Neural progenitor cell (in vitro differentiated cells): Measurements from ENCODE around the gene HOMER2. TPM values are rescaled to one million over a fixed set of nuclear protein-coding genes. Genes with fewer than 3 reads are reported as not detected.
"Not testable (repeated sequence)": the region's sequence is repeated elsewhere in the genome, so short reads cannot be mapped to it uniquely, and the experiment has no call there.

ENCODE experiments used
- DNase-seq: peaks from one replicate; pipeline ENCODE4 v3.0.0-alpha.2; 2016; ENCODE audit warnings: low spot score
- H2AFZ ChIP-seq: fragments of 200-600 bp; sonication (generic); replicated peaks from 2 replicates; pipeline ENCODE4 v1.6.1; 2016; ENCODE audit warnings: antibody characterized with exemption
- H3F3A ChIP-seq: fragments of 200-600 bp; sonication (generic); 2 replicates; pipeline ENCODE4 v1.6.1; 2016; ENCODE audit warnings: antibody characterized with exemption, low read depth
- H3K27ac ChIP-seq: fragments of 200-600 bp; sonication (generic); 2 replicates; pipeline ENCODE4 v1.5.1; 2016; ENCODE audit warnings: mild to moderate bottlenecking
- H3K27me3 ChIP-seq: fragments of 200-600 bp; sonication (generic); 2 replicates; pipeline ENCODE4 v1.6.1; 2016; ENCODE audit warnings: mild to moderate bottlenecking, moderate library complexity
- H3K36me3 ChIP-seq: fragments of 200-600 bp; sonication (generic); 2 replicates; pipeline ENCODE4 v1.5.1; 2016
- H3K4me1 ChIP-seq: fragments of 200-600 bp; sonication (generic); 2 replicates; pipeline ENCODE4 v1.6.1; 2016; ENCODE audit warnings: mixed run types
- H3K4me2 ChIP-seq: fragments of 200-600 bp; sonication (generic); 2 replicates; pipeline ENCODE4 v1.6.1; 2016
- H3K4me3 ChIP-seq: fragments of 200-600 bp; sonication (generic); 2 replicates; pipeline ENCODE4 v1.5.1; 2016
- H3K79me2 ChIP-seq: fragments of 200-600 bp; sonication (generic); 2 replicates; pipeline ENCODE4 v1.6.1; 2016; ENCODE audit warnings: low read depth
- H3K9ac ChIP-seq: fragments of 200-600 bp; sonication (generic); 2 replicates; pipeline ENCODE4 v1.6.1; 2016
- H3K9me3 ChIP-seq: fragments of 200-600 bp; sonication (generic); 2 replicates; pipeline ENCODE4 v1.5.1; 2016; ENCODE audit warnings: low read depth
- H4K20me1 ChIP-seq: fragments of 200-600 bp; sonication (generic); 2 replicates; pipeline ENCODE4 v1.6.1; 2016; ENCODE audit warnings: low read depth
- H3K27ac Mint-ChIP-seq: 3 replicates; pipeline ENCODE4 v1.8.0; 2021; ENCODE audit warnings: mixed read lengths
- H3K27me3 Mint-ChIP-seq: 2 replicates; pipeline ENCODE4 v1.8.0; 2022; ENCODE audit warnings: low read depth, mild to moderate bottlenecking, inconsistent platforms, moderate library complexity, mixed read lengths; ENCODE audit not compliant: insufficient read depth
- H3K36me3 Mint-ChIP-seq: 3 replicates; pipeline ENCODE4 v1.8.0; 2021; ENCODE audit warnings: mixed read lengths
- H3K4me1 Mint-ChIP-seq: 3 replicates; pipeline ENCODE4 v1.8.0; 2021; ENCODE audit warnings: mixed read lengths
- H3K4me3 Mint-ChIP-seq: 3 replicates; pipeline ENCODE4 v1.8.0; 2021; ENCODE audit warnings: mild to moderate bottlenecking, moderate library complexity, mixed read lengths
- H3K9me3 Mint-ChIP-seq: 3 replicates; pipeline ENCODE4 v1.8.0; 2020; ENCODE audit warnings: mixed read lengths
- CTCF ChIP-seq: fragments of 200-600 bp; sonication (generic); IDR thresholded peaks from 2 replicates; pipeline ENCODE4 v1.5.1; 2017; ENCODE audit warnings: antibody characterized with exemption, mild to moderate bottlenecking
- EZH2 ChIP-seq: fragments of 200-600 bp; sonication (generic); IDR thresholded peaks from 2 replicates; pipeline ENCODE4 v1.6.1; 2017; ENCODE audit warnings: antibody characterized with exemption, mild to moderate bottlenecking, moderate library complexity
- EZH2phosphoT487 ChIP-seq: fragments of 200-600 bp; sonication (generic); IDR thresholded peaks from 2 replicates; pipeline ENCODE4 v1.6.1; 2017; ENCODE audit warnings: antibody characterized with exemption
- total RNA-seq: library from RNA; depleted of rRNA; stranded (reverse); fragments of >200 nt; gene quantifications from 2 replicates; pipeline ENCODE4 v1.2.3, GENCODE V29; 2015; ENCODE audit warnings: low replicate concordance

HOMER2 gene
- total RNA-seq, 1 donor from 2014 or later = 259 TPM

GRCh38 chr15:82943176-82943575 lies 9.3 kb downstream of the HOMER2 start:
- no peak overlapping the region for H2AFZ ChIP-seq
- no peak overlapping the region for H3K9ac ChIP-seq
- H3K9me3 ChIP-seq = no peaks in the 10 kb centered on the region
- no peaks in the 10 kb centered on the region for H3K36me3 Mint-ChIP-seq
- peaks cover 3% of the 10 kb centered on the region for H3K27me3 Mint-ChIP-seq
- no peak for TF ChIP-seq EZH2
- no peak for TF ChIP-seq CTCF
- no peak for TF ChIP-seq EZH2phosphoT487
- H3K4me3 Mint-ChIP-seq = no peak overlapping the region
- no peaks in the 10 kb centered on the region for H3K9me3 Mint-ChIP-seq
- no peak for DNase-seq
- no peaks in the 10 kb centered on the region for H3K36me3 ChIP-seq
- no peaks in the 10 kb centered on the region for H4K20me1 ChIP-seq
- H3K4me1 ChIP-seq = no peaks in the 10 kb centered on the region
- H3K79me2 ChIP-seq = no peaks in the 10 kb centered on the region
- no peaks in the 10 kb centered on the region for H3K27me3 ChIP-seq
- no peak overlapping the region for H3K4me2 ChIP-seq
- peaks cover 3% of the 10 kb centered on the region for H3K4me1 Mint-ChIP-seq
- H3K27ac Mint-ChIP-seq = no peak overlapping the region
- H3K27ac ChIP-seq = no peak overlapping the region
- no peaks in the 10 kb centered on the region for H3F3A ChIP-seq
- H3K4me3 ChIP-seq = no peak overlapping the region

- Histone ChIP-seq H2AFZ (no peak overlapping the region), H3K4me2 (no peak overlapping the region), H3K27ac (no peak overlapping the region), H3K79me2 (no peaks in the 10 kb centered on the region), H4K20me1 (no peaks in the 10 kb centered on the region), H3K36me3 (no peaks in the 10 kb centered on the region), H3K9me3 (no peaks in the 10 kb centered on the region), H3K4me3 (no peak overlapping the region), H3K9ac (no peak overlapping the region), H3F3A (no peaks in the 10 kb centered on the region), H3K27me3 (no peaks in the 10 kb centered on the region), H3K4me1 (no peaks in the 10 kb centered on the region)
- Mint-ChIP-seq H3K27me3 (peaks cover 3% of the 10 kb centered on the region), H3K4me1 (peaks cover 5% of the 10 kb centered on the region), H3K36me3 (no peaks in the 10 kb centered on the region), H3K27ac (no peak overlapping the region), H3K9me3 (no peaks in the 10 kb centered on the region), H3K4me3 (no peak overlapping the region)
- TF ChIP-seq CTCF (no peak), EZH2 (no peak), EZH2phosphoT487 (no peak)
- DNase-seq = no peak
These were observed 9.8 kb downstream of the HOMER2 start for GRCh38 chr15:82942691-82943090.

GRCh38 chr15:82939678-82940077 lies 12.8 kb downstream of the HOMER2 start:
- not testable (repeated sequence) for H3K79me2 ChIP-seq, H3K4me2 ChIP-seq, H3K27me3 Mint-ChIP-seq, H3K27ac Mint-ChIP-seq, H3K36me3 ChIP-seq, DNase-seq, H3K36me3 Mint-ChIP-seq, H3K27me3 ChIP-seq, H2AFZ ChIP-seq, H3K4me1 ChIP-seq, H3K9me3 Mint-ChIP-seq, H3F3A ChIP-seq, H3K27ac ChIP-seq, H3K9ac ChIP-seq, H3K4me3 Mint-ChIP-seq, H3K9me3 ChIP-seq, H4K20me1 ChIP-seq, H3K4me3 ChIP-seq
- peaks cover 26% of the 10 kb centered on the region for H3K4me1 Mint-ChIP-seq

- Histone ChIP-seq H3K36me3 (no peaks in the 10 kb centered on the region), H4K20me1 (no peaks in the 10 kb centered on the region), H3F3A (no peaks in the 10 kb centered on the region), H3K4me3 (no peak overlapping the region), H3K4me2 (no peak overlapping the region), H2AFZ (no peak overlapping the region), H3K27ac (no peak overlapping the region), H3K9me3 (no peaks in the 10 kb centered on the region), H3K27me3 (no peaks in the 10 kb centered on the region), H3K79me2 (no peaks in the 10 kb centered on the region), H3K9ac (no peak overlapping the region), H3K4me1 (no peaks in the 10 kb centered on the region)
- Mint-ChIP-seq H3K27ac (no peak overlapping the region), H3K4me1 (peaks cover 28% of the 10 kb centered on the region), H3K27me3 (peaks cover 8% of the 10 kb centered on the region), H3K36me3 (no peaks in the 10 kb centered on the region), H3K4me3 (no peak overlapping the region), H3K9me3 (no peaks in the 10 kb centered on the region)
- DNase-seq = no peak
- TF ChIP-seq EZH2 (no peak), EZH2phosphoT487 (no peak), CTCF (no peak)
These were observed 14.8 kb downstream of the HOMER2 start for GRCh38 chr15:82937712-82938058.
